Astrocyte (in vitro differentiated cells and primary cell): ENCODE measurements around the gene MAP3K4. TPM values are rescaled to one million over a fixed set of nuclear protein-coding genes. Genes with fewer than 3 reads are reported as not detected.

Experiments used
- DNase-seq: peaks from one replicate; pipeline ENCODE4 v3.0.0-alpha.2; 2010; ENCODE audit warnings: low read depth
- FAIRE-seq: peaks from 2 replicates; lab custom pipeline; 2011; peaks lifted over from hg19 to GRCh38; lab: Jason Lieb, UNC
- H2AFZ ChIP-seq: 2 replicates; pipeline ENCODE4 v1.6.0; 2012; ENCODE audit warnings: low read depth, low read length, inconsistent platforms
- H3K27ac ChIP-seq: 2 replicates; pipeline ENCODE4 v1.5.1; 2011; ENCODE audit warnings: low read depth, low read length, inconsistent platforms
- H3K27me3 ChIP-seq: 2 replicates; pipeline ENCODE4 v1.6.0; 2011; ENCODE audit warnings: low read length, inconsistent platforms; ENCODE audit not compliant: insufficient read depth
- H3K36me3 ChIP-seq: 2 replicates; pipeline ENCODE4 v1.5.1; 2011; ENCODE audit warnings: low read length, inconsistent platforms; ENCODE audit not compliant: insufficient read depth
- H3K4me1 ChIP-seq: 2 replicates; pipeline ENCODE4 v1.5.1; 2011; ENCODE audit warnings: low read length, inconsistent platforms; ENCODE audit not compliant: insufficient read depth
- H3K4me2 ChIP-seq: 2 replicates; pipeline ENCODE4 v1.6.0; 2012; ENCODE audit warnings: low read length, inconsistent platforms
- H3K4me3 ChIP-seq: 2 replicates; pipeline ENCODE4 v1.5.1; 2011; ENCODE audit warnings: low read depth, mild to moderate bottlenecking, low read length, inconsistent platforms; ENCODE audit not compliant: insufficient read depth
- H3K79me2 ChIP-seq: 2 replicates; pipeline ENCODE4 v1.6.0; 2012; ENCODE audit warnings: mild to moderate bottlenecking, low read length, inconsistent platforms; ENCODE audit not compliant: insufficient read depth
- H3K9ac ChIP-seq: 2 replicates; pipeline ENCODE4 v1.6.0; 2012; ENCODE audit warnings: mild to moderate bottlenecking, low read length, inconsistent platforms
- H3K9me3 ChIP-seq: 2 replicates; pipeline ENCODE4 v1.5.1; 2012; ENCODE audit warnings: low read depth, mild to moderate bottlenecking, low read length, inconsistent platforms; ENCODE audit not compliant: insufficient read depth
- H4K20me1 ChIP-seq: 2 replicates; pipeline ENCODE4 v1.6.0; 2012; ENCODE audit warnings: low read length, inconsistent platforms; ENCODE audit not compliant: insufficient read depth
- H3K27ac Mint-ChIP-seq: one replicate; pipeline ENCODE4 v1.8.0; 2021; ENCODE audit warnings: mild to moderate bottlenecking, mixed read lengths; ENCODE audit not compliant: unreplicated experiment
- H3K27me3 Mint-ChIP-seq: one replicate; pipeline ENCODE4 v1.8.0; 2021; ENCODE audit warnings: low read depth, mixed read lengths; ENCODE audit not compliant: unreplicated experiment
- H3K36me3 Mint-ChIP-seq: one replicate; pipeline ENCODE4 v1.8.0; 2021; ENCODE audit warnings: low read depth, mixed read lengths; ENCODE audit not compliant: unreplicated experiment
- H3K4me1 Mint-ChIP-seq: one replicate; pipeline ENCODE4 v1.8.0; 2021; ENCODE audit warnings: low read depth, mixed read lengths; ENCODE audit not compliant: unreplicated experiment
- H3K4me3 Mint-ChIP-seq: one replicate; pipeline ENCODE4 v1.8.0; 2021; ENCODE audit warnings: mild to moderate bottlenecking, moderate library complexity, mixed read lengths; ENCODE audit not compliant: unreplicated experiment
- H3K9me3 Mint-ChIP-seq: one replicate; pipeline ENCODE4 v1.8.0; 2021; ENCODE audit warnings: mild to moderate bottlenecking, mixed read lengths; ENCODE audit not compliant: unreplicated experiment
- EZH2 ChIP-seq: IDR thresholded peaks from 2 replicates; pipeline ENCODE4 v1.6.1; 2012; ENCODE audit warnings: mild to moderate bottlenecking, low read length, inconsistent platforms; ENCODE audit not compliant: insufficient read depth
- total RNA-seq: library from RNA; stranded (reverse); gene quantifications from 2 replicates; pipeline ENCODE4 v1.2.1, GENCODE V29; 2021
- TF ChIP-seq, protein P1 (sequence below): IDR thresholded peaks from 2 replicates; pipeline ENCODE4 v1.5.1; 2011; ENCODE audit warnings: low read depth, mild to moderate bottlenecking, inconsistent platforms, low read length, moderate library complexity; ENCODE audit not compliant: insufficient read depth

MAP3K4 gene
- total RNA-seq, 1 donor from 2014 or later = 22.1 TPM

DNA sequence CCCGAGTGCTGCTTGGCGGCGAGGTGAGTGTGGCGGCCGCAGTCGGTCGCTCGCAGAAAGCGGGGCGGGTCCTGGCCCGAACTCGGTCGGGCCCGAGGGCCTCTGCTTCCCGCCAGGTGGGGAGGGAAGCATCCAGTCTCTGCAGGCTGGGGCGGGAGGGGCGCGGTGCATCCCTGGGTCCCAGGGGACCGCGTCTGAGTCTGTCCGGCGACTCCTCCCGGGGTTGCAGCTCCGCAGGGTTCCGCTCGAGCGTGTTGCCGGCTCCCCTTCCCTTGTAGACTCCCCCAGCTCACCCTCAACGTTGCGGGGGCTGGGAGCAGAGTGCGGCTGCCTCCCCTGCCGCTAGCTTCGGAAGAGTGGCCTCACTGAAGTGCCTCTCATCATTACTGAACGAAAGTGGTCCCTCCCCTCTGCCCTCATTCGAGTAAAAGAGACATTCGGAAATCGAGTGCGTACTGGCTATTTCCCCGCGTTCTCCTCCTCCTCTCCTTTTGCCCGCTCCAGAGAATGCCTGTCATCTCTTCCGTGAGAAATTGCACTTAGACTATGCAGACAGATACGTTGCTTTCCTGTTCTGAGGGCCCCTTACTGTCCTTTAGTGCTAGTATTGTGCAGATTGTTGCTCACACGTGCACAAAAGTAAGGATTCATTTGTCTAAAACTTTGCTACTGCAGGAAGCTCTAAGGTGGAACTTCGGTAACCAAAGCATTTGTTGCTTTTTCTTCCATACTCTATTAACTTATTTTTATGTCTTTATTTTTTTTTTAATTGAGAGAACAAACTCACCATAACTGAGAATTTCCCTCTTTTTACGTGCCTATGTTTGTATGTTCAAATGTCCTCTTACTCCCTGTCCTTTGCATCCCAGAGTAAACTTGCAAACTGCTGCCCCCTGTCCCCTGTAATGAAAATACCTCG, 751 bp downstream of the MAP3K4 start:
- Histone ChIP-seq H3K4me2 (peak overlapping the region; percentile 87), H3K9ac (peak overlapping the region; percentile 91), H3K9me3 (no peaks in the 10 kb centered on the region), H3K79me2 (peaks cover 57% of the 10 kb centered on the region), H4K20me1 (peaks cover 9% of the 10 kb centered on the region), H3K4me3 (peak overlapping the region; percentile 76), H3K4me1 (peaks cover 9% of the 10 kb centered on the region), H3K36me3 (no peaks in the 10 kb centered on the region), H2AFZ (peak overlapping the region; percentile 51), H3K27me3 (no peaks in the 10 kb centered on the region), H3K27ac (peak overlapping the region; percentile 86)
- TF ChIP-seq, protein P1, sequence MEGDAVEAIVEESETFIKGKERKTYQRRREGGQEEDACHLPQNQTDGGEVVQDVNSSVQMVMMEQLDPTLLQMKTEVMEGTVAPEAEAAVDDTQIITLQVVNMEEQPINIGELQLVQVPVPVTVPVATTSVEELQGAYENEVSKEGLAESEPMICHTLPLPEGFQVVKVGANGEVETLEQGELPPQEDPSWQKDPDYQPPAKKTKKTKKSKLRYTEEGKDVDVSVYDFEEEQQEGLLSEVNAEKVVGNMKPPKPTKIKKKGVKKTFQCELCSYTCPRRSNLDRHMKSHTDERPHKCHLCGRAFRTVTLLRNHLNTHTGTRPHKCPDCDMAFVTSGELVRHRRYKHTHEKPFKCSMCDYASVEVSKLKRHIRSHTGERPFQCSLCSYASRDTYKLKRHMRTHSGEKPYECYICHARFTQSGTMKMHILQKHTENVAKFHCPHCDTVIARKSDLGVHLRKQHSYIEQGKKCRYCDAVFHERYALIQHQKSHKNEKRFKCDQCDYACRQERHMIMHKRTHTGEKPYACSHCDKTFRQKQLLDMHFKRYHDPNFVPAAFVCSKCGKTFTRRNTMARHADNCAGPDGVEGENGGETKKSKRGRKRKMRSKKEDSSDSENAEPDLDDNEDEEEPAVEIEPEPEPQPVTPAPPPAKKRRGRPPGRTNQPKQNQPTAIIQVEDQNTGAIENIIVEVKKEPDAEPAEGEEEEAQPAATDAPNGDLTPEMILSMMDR = peak; percentile 70
- TF ChIP-seq EZH2 = no peak
- H3K36me3 Mint-ChIP-seq = no peaks in the 10 kb centered on the region
- H3K27me3 Mint-ChIP-seq = no peaks in the 10 kb centered on the region
- peak overlapping the region; percentile 64 for H3K27ac Mint-ChIP-seq
- H3K4me3 Mint-ChIP-seq = peak overlapping the region; percentile 93
- FAIRE-seq = no peak
- H3K4me1 Mint-ChIP-seq = peaks cover 9% of the 10 kb centered on the region
- peak; percentile 67 for DNase-seq
- no peaks in the 10 kb centered on the region for H3K9me3 Mint-ChIP-seq

DNA sequence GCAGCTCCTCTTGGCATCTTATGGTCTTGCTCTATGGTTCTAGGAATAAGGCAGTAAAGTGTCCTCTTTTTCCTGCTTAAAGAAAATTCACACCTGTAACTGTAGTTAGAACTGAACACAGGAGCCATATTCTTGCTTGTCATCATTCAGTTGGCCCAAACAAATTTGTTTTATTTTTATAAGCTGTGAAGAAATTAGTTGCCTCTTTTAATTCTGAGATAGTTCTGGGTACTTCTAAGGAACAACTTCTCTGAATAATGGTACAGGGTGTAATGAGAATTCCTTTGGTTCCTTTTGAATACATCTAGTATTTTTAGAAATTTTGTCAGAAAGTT, 1.4 kb downstream of the MAP3K4 start:
- DNase-seq (no peak), FAIRE-seq (no peak)
- peaks cover 9% of the 10 kb centered on the region for H3K4me1 ChIP-seq
- H3K79me2 ChIP-seq = peaks cover 63% of the 10 kb centered on the region
- Mint-ChIP-seq H3K4me3 (peak overlapping the region; percentile 93), H3K4me1 (peaks cover 9% of the 10 kb centered on the region), H3K27ac (peak overlapping the region; percentile 64), H3K27me3 (no peaks in the 10 kb centered on the region), H3K36me3 (no peaks in the 10 kb centered on the region), H3K9me3 (no peaks in the 10 kb centered on the region)
- TF ChIP-seq, protein P1 = no peak
- no peak for TF ChIP-seq EZH2
- H3K27ac ChIP-seq = peak overlapping the region; percentile 86
- H3K9ac ChIP-seq = peak overlapping the region; percentile 91
- H4K20me1 ChIP-seq = peaks cover 9% of the 10 kb centered on the region
- H3K9me3 ChIP-seq = no peaks in the 10 kb centered on the region
- no peak overlapping the region for H2AFZ ChIP-seq
- no peaks in the 10 kb centered on the region for H3K36me3 ChIP-seq
- H3K4me2 ChIP-seq = peak overlapping the region; percentile 87
- H3K4me3 ChIP-seq = peak overlapping the region; percentile 76
- no peaks in the 10 kb centered on the region for H3K27me3 ChIP-seq

DNA sequence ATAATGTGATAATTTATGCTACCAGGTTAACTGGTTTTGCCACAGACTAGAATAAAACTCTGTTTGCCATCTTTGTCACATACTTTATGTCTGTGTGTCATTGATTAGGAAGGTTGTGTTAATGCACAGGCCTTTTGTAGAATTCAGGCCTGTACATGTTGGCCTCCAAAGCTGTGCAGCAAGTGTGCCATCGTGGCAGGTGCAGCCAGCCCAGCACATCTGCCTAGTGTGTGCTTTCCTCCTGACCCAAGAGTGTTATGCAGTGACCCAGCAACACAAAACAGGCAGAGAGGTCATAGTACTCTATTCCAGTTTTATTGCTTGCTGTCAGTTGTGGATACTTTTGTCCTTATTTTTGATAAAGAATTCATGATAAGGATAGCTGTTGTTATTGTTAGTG, 3.7 kb downstream of the MAP3K4 start:
- no peak for FAIRE-seq
- H3K36me3 Mint-ChIP-seq = no peaks in the 10 kb centered on the region
- TF ChIP-seq EZH2 = no peak

More for the DNA sequence above, 3.7 kb downstream of the MAP3K4 start:
- Mint-ChIP-seq H3K27ac (no peak overlapping the region), H3K4me1 (peaks cover 9% of the 10 kb centered on the region), H3K9me3 (no peaks in the 10 kb centered on the region), H3K27me3 (no peaks in the 10 kb centered on the region), H3K4me3 (no peak overlapping the region)
- Histone ChIP-seq H3K9me3 (no peaks in the 10 kb centered on the region), H3K27ac (no peak overlapping the region), H2AFZ (no peak overlapping the region), H3K79me2 (peaks cover 86% of the 10 kb centered on the region), H4K20me1 (peaks cover 9% of the 10 kb centered on the region), H3K36me3 (no peaks in the 10 kb centered on the region), H3K4me1 (peaks cover 9% of the 10 kb centered on the region), H3K27me3 (no peaks in the 10 kb centered on the region), H3K4me3 (no peak overlapping the region), H3K9ac (no peak overlapping the region), H3K4me2 (no peak overlapping the region)
- DNase-seq = no peak
